Neural progenitor cell (in vitro differentiated cells): ENCODE measurements around the gene NXPE1.

Experiments
- CTCF ChIP-seq: fragments of 200-600 bp; sonication (generic); IDR thresholded peaks from 2 replicates; pipeline ENCODE4 v1.5.1; 2017; ENCODE audit warnings: antibody characterized with exemption, mild to moderate bottlenecking
- EZH2phosphoT487 ChIP-seq: fragments of 200-600 bp; sonication (generic); IDR thresholded peaks from 2 replicates; pipeline ENCODE4 v1.6.1; 2017; ENCODE audit warnings: antibody characterized with exemption

- TF ChIP-seq CTCF (no peak), EZH2phosphoT487 (no peak)
Measured at GRCh38 chr11:114595571-114595970, 35.9 kb upstream of the NXPE1 start, which contains the start of gene NXPE4.
